Hepatocyte (in vitro differentiated cells): ENCODE results near the gene ASGR2.

Experiments used
- EZH2 ChIP-seq: fragments of 200-600 bp; sonication (generic); IDR thresholded peaks from 2 replicates; pipeline ENCODE4 v1.6.1; 2016; ENCODE audit warnings: antibody characterized with exemption, mild to moderate bottlenecking, borderline replicate concordance
- EZH2phosphoT487 ChIP-seq: fragments of 200-600 bp; sonication (generic); IDR thresholded peaks from one replicate; pipeline ENCODE4 v1.6.1; 2018; ENCODE audit warnings: antibody characterized with exemption, mild to moderate bottlenecking, low read depth, moderate library complexity; ENCODE audit not compliant: unreplicated experiment, severe bottlenecking
- TF ChIP-seq, protein P1 (sequence below): fragments of 200-600 bp; sonication (generic); IDR thresholded peaks from 2 replicates; pipeline ENCODE4 v1.5.1; 2016; ENCODE audit warnings: antibody characterized with exemption, mild to moderate bottlenecking; ENCODE audit not compliant: poor library complexity

DNA sequence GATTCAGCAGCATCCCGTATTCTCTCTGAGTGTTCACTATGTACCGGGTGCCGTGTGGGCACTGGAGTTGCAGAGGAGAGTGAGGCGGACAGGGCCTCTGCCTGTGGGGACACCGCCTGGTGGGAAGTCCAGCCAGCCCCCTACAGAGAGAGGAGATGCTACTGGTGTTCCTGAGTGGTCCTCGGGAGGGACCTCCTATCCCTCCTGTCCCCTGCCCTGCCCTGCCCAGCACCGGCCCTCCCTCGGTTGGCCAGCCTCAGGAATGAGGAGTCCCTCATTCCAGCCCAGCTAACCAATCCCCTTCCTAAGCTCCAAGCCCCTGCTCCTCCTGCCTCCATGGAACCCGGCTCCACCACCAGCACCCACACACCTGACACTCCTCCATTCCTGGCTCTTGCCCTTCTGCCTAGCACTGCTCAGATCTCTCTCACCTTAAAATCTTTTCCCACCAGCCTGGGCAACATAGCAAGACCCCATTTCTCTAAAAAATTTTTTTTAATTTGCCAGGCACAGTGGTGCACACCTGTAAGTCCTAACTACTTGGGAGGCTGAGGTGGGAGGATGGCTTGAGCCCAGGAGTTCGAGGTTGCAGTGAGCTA lies 2.0 kb downstream of the ASGR2 start:
- TF ChIP-seq, protein P1, sequence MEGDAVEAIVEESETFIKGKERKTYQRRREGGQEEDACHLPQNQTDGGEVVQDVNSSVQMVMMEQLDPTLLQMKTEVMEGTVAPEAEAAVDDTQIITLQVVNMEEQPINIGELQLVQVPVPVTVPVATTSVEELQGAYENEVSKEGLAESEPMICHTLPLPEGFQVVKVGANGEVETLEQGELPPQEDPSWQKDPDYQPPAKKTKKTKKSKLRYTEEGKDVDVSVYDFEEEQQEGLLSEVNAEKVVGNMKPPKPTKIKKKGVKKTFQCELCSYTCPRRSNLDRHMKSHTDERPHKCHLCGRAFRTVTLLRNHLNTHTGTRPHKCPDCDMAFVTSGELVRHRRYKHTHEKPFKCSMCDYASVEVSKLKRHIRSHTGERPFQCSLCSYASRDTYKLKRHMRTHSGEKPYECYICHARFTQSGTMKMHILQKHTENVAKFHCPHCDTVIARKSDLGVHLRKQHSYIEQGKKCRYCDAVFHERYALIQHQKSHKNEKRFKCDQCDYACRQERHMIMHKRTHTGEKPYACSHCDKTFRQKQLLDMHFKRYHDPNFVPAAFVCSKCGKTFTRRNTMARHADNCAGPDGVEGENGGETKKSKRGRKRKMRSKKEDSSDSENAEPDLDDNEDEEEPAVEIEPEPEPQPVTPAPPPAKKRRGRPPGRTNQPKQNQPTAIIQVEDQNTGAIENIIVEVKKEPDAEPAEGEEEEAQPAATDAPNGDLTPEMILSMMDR = no peak
- TF ChIP-seq EZH2 (no peak), EZH2phosphoT487 (no peak)
